K562 (cell line): ENCODE results near the gene WDR45. TPM values are rescaled to one million over a fixed set of nuclear protein-coding genes. Genes with fewer than 3 reads are reported as not detected.

Experiments used
- BRF1 ChIP-seq: IDR thresholded peaks from 3 replicates; pipeline ENCODE4 v1.6.1; 2011; ENCODE audit warnings: borderline replicate concordance, mild to moderate bottlenecking; ENCODE audit not compliant: insufficient read length; ENCODE audit errors: extremely low read depth
- CBFB ChIP-seq: sonication (generic); formaldehyde crosslinking; IDR thresholded peaks from 2 replicates; pipeline ENCODE4 v1.4.0; 2020; ENCODE audit warnings: mild to moderate bottlenecking, missing genetic modification reagents
- DMBX1 ChIP-seq: fragments of 250-450 bp; sonication (Bioruptor Pico); IDR thresholded peaks from 2 replicates; pipeline ENCODE4 v1.8.0; 2022; ENCODE audit warnings: inconsistent platforms, mild to moderate bottlenecking, moderate library complexity, borderline replicate concordance
- E2F3 ChIP-seq: fragments of 250-450 bp; sonication (Bioruptor Pico); IDR thresholded peaks from 2 replicates; pipeline ENCODE4 v1.4.0; 2020; ENCODE audit warnings: mild to moderate bottlenecking
- HDAC1 ChIP-seq, 2 experiments: fragments of 450-650 bp; IDR thresholded peaks; 2 replicates each; pipeline ENCODE4 v1.6.1; 2016 to 2017; ENCODE audit warnings: inconsistent platforms in 1 of 2, mild to moderate bottlenecking in 1 of 2, moderate library complexity in 1 of 2
- HNRNPK ChIP-seq: fragments of 200-400 bp; formaldehyde crosslinking; IDR thresholded peaks from one replicate; pipeline ENCODE4 v1.6.1; 2018; ENCODE audit warnings: mild to moderate bottlenecking, low read depth, low read length; ENCODE audit not compliant: poor library complexity, severe bottlenecking
- NR3C1 ChIP-seq: sonication (generic); formaldehyde crosslinking; IDR thresholded peaks from 2 replicates; pipeline ENCODE4 v1.8.1; 2022; ENCODE audit warnings: missing genetic modification reagents
- RBM39 ChIP-seq: fragments of 200-400 bp; formaldehyde crosslinking; optimal IDR thresholded peaks from 2 replicates; pipeline ENCODE3; 2018; ENCODE audit warnings: low read depth, low read length
- SRSF1 ChIP-seq: fragments of 200-400 bp; formaldehyde crosslinking; IDR thresholded peaks from 2 replicates; pipeline ENCODE4 v1.6.1; 2017; ENCODE audit warnings: mild to moderate bottlenecking, low read depth, low read length, moderate library complexity
- ZC3H8 ChIP-seq: fragments of 450-650 bp; IDR thresholded peaks from 2 replicates; pipeline ENCODE4 v1.6.1; 2017
- ZMIZ1 ChIP-seq, 2 experiments: fragments of 150-350 bp in 1 of 2; IDR thresholded peaks; 2 replicates each; pipeline ENCODE4 v1.6.1; 2012 to 2016; ENCODE audit warnings: low read depth in 2 of 2, low read length in 2 of 2, mild to moderate bottlenecking in 1 of 2, moderate library complexity in 1 of 2
- ZNF140 ChIP-seq: fragments of 250-450 bp; sonication (Bioruptor Pico); IDR thresholded peaks from 2 replicates; pipeline ENCODE4 v1.8.0; 2021; ENCODE audit warnings: moderate library complexity, mild to moderate bottlenecking, inconsistent platforms
- ZNF274 ChIP-seq: IDR thresholded peaks from 2 replicates; pipeline ENCODE4 v1.6.1; 2011; ENCODE audit warnings: low read depth, mild to moderate bottlenecking, low read length, moderate library complexity, borderline replicate concordance
- polyA plus RNA-seq, 8 experiments: library from polyadenylated mRNA; depleted of rRNA in 4 of 8; stranded (reverse) in 5 of 8; unstranded in 3 of 8; fragments of >200 nt; fragmentation: Nextera tagmentation in 2 of 8; fragmentation: Illumina TruSeq in 1 of 8; extraction: Ambion mirVana in 2 of 8; extraction: Trizol in 1 of 8; gene quantifications; 2 replicates each; pipeline versions ENCODE4 v1.2.1 to v1.2.3, GENCODE V29; 2011 to 2014; ENCODE audit warnings: inconsistent platforms in 1 of 8, missing spikeins in 1 of 8
- total RNA-seq, 7 experiments: library from RNA; depleted of rRNA in 6 of 7; stranded (reverse); fragments of >200 nt in 6 of 7; fragmentation: Illumina TruSeq in 2 of 7; extraction: Trizol in 2 of 7; gene quantifications; 2 replicates each; pipeline versions ENCODE4 v1.2.1 to v1.2.3, GENCODE V29; 2011 to 2021; ENCODE audit warnings: low replicate concordance in 1 of 7
- TF ChIP-seq, protein P1 (sequence below): fragments of 450-650 bp; IDR thresholded peaks from 2 replicates; pipeline ENCODE4 v1.6.1; 2017; ENCODE audit warnings: antibody characterized with exemption, mild to moderate bottlenecking
- TF ChIP-seq, protein P2 (sequence below): sonication (generic); formaldehyde crosslinking; IDR thresholded peaks from 2 replicates; pipeline ENCODE4 v1.8.1; 2023; ENCODE audit warnings: mild to moderate bottlenecking, missing genetic modification reagents
- TF ChIP-seq, protein P3 (sequence below), 3 experiments: IDR thresholded peaks in 2 of 3; conservative IDR thresholded peaks in 1 of 3; 2 replicates each; pipeline ENCODE4 v1.5.1; 2011 to 2012; ENCODE audit warnings: low read length in 3 of 3, mild to moderate bottlenecking in 3 of 3, control low read depth in 2 of 3, improper control_type of control experiment in 1 of 3, inconsistent platforms in 1 of 3, low read depth in 1 of 3, mixed read lengths in 1 of 3, moderate library complexity in 1 of 3; ENCODE audit not compliant: insufficient read depth in 2 of 3

Gene WDR45
- total and polyA plus RNA-seq, 9 of the 15 experiments (the other 6 are each of a cell fraction or from before 2014, with no cell fraction given) = 19.4 to 136 (median 59.7) TPM

DNA sequence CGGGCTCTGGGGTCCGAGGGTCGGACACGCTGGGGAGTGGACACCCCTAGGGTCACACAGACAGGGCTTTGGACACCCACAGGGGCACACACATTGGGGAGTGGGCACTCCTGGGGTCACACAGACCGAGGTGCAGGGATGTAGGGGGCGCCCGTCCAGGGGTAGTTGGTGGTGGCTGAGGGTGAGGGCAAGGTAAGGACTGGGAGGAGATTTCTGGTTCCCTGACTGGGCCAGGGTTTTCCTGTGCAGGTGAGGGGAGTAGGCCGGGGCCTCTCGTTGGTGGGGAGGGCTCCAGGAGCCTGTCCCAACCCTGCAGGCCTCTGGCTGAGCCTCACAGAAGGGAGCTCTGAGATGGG, 21.9 kb upstream of the WDR45 start (continued):
- TF ChIP-seq, protein P1, sequence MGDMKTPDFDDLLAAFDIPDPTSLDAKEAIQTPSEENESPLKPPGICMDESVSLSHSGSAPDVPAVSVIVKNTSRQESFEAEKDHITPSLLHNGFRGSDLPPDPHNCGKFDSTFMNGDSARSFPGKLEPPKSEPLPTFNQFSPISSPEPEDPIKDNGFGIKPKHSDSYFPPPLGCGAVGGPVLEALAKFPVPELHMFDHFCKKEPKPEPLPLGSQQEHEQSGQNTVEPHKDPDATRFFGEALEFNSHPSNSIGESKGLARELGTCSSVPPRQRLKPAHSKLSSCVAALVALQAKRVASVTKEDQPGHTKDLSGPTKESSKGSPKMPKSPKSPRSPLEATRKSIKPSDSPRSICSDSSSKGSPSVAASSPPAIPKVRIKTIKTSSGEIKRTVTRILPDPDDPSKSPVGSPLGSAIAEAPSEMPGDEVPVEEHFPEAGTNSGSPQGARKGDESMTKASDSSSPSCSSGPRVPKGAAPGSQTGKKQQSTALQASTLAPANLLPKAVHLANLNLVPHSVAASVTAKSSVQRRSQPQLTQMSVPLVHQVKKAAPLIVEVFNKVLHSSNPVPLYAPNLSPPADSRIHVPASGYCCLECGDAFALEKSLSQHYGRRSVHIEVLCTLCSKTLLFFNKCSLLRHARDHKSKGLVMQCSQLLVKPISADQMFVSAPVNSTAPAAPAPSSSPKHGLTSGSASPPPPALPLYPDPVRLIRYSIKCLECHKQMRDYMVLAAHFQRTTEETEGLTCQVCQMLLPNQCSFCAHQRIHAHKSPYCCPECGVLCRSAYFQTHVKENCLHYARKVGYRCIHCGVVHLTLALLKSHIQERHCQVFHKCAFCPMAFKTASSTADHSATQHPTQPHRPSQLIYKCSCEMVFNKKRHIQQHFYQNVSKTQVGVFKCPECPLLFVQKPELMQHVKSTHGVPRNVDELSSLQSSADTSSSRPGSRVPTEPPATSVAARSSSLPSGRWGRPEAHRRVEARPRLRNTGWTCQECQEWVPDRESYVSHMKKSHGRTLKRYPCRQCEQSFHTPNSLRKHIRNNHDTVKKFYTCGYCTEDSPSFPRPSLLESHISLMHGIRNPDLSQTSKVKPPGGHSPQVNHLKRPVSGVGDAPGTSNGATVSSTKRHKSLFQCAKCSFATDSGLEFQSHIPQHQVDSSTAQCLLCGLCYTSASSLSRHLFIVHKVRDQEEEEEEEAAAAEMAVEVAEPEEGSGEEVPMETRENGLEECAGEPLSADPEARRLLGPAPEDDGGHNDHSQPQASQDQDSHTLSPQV = peak; percentile 11; the same call in 1 of the 2 replicates
- TF ChIP-seq E2F3 (CRISPR knock-in tag) (0 out of 2 replicates have a peak, but pooled peaks have one; percentile 38), ZNF274 (no peak), DMBX1 (no peak), ZC3H8 (no peak), HNRNPK (no peak), ZNF140 (CRISPR knock-in tag) (no peak), HDAC1 (IDR thresholded peaks at IDR 0.05) (no peak), NR3C1 (CRISPR knock-in tag) (no peak), RBM39 (no peak), BRF1 (no peak), CBFB (CRISPR knock-in tag) (no peak), ZMIZ1 (IDR thresholded peaks at IDR 0.05; ENCODE audit: low read depth in 2 of 2, low read length in 2 of 2) (no peak), SRSF1 (no peak)
- TF ChIP-seq, protein P2, sequence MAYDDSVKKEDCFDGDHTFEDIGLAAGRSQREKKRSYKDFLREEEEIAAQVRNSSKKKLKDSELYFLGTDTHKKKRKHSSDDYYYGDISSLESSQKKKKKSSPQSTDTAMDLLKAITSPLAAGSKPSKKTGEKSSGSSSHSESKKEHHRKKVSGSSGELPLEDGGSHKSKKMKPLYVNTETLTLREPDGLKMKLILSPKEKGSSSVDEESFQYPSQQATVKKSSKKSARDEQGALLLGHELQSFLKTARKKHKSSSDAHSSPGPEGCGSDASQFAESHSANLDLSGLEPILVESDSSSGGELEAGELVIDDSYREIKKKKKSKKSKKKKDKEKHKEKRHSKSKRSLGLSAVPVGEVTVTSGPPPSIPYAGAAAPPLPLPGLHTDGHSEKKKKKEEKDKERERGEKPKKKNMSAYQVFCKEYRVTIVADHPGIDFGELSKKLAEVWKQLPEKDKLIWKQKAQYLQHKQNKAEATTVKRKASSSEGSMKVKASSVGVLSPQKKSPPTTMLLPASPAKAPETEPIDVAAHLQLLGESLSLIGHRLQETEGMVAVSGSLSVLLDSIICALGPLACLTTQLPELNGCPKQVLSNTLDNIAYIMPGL = 0 out of 2 replicates have a peak, but pooled peaks have one; percentile 68
- TF ChIP-seq, protein P3, sequence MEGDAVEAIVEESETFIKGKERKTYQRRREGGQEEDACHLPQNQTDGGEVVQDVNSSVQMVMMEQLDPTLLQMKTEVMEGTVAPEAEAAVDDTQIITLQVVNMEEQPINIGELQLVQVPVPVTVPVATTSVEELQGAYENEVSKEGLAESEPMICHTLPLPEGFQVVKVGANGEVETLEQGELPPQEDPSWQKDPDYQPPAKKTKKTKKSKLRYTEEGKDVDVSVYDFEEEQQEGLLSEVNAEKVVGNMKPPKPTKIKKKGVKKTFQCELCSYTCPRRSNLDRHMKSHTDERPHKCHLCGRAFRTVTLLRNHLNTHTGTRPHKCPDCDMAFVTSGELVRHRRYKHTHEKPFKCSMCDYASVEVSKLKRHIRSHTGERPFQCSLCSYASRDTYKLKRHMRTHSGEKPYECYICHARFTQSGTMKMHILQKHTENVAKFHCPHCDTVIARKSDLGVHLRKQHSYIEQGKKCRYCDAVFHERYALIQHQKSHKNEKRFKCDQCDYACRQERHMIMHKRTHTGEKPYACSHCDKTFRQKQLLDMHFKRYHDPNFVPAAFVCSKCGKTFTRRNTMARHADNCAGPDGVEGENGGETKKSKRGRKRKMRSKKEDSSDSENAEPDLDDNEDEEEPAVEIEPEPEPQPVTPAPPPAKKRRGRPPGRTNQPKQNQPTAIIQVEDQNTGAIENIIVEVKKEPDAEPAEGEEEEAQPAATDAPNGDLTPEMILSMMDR (IDR thresholded peaks at IDR 0.05 in 2 of 3, conservative IDR thresholded peaks at IDR 0.05 in 1 of 3; ENCODE audit: insufficient read depth in 2 of 3, low read depth in 1 of 3, low read length in 3 of 3) = 0 out of 6 replicates have a peak, but pooled peaks of 1 of the 3 experiments have one; percentile 23
